ENCODE measurements around the gene GAN.

GAN gene

DNA sequence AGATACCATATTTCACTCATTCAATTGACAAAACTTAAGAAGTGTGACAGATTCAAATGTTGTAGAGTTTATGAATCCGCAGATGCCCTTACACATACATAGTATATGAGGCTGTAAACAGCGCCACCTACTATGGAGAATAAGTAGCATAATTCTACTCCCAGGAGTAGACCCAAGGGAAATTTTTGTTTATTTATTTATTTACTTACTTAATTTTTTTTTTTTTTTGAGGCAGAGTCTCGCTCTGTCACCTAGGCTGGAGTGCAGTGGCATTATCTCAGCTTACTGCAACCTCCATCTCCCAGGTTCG, 35.5 kb downstream of the GAN start:
- DNase-seq, result no peak

DNA sequence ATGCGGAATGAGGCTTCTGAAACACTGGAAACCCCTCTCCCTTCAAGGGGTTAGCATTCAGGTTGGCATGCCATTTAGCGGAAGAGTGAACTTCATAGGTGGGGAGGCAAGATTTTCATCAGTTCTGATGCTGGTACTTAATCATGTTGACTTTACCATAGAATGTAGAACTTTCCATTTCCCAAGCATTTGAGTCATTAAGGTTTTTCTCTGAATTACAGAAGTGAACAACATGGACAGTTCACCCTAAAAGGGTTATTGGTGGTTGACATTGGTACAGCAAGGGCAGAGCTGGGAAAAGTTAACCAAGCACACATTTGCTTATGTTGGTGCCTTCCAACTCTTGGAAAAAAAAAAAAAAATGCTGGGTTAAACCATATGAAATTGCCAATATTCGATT, 39.1 kb downstream of the GAN start:
- DNase-seq, result no peak

- no peak for DNase-seq
Observed at GRCh38 chr16:81357711-81358260, 43.0 kb downstream of the GAN start.

DNA sequence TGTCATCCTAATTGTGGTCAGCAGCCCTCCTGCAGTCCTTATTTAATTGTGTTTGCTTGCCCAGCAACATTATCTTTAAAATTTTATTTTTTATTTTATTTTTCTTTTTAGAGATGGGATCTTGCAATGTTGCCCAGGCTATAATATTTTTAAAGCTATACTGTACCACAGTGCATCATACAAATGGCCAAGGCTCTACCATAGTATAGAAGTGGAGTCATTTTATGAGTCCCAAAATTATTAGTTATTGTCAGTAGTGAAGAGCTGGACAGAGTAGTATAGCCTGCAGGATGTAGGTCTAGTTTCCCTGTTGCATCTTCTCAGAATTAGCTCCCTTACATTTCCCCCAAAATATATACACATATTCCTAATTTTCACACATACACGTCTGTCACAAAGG, 44.1 kb downstream of the GAN start:
- no peak for DNase-seq

DNA sequence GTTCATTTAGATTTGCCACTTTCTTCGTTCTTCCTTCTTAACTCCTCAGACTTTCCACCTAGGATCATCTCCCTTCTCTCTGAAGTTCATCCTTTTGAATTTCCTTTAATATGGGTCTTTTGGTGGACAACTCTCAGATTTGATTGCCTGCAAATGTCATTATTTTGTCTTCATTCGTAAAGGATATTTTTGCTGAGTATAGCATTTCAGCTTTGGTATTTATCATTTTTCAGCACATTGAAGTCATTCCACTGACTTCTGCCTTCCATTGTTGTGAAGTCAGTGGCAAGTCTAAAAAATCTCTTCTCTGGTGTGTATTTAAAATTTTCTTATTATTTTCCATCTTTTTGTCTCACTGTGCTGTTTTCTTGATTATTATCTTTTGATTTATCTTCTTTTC, 45.4 kb downstream of the GAN start:
- DNase-seq, result no peak

- no peak for DNase-seq
Observed at GRCh38 chr16:81365731-81366130, 51.0 kb downstream of the GAN start.

DNA sequence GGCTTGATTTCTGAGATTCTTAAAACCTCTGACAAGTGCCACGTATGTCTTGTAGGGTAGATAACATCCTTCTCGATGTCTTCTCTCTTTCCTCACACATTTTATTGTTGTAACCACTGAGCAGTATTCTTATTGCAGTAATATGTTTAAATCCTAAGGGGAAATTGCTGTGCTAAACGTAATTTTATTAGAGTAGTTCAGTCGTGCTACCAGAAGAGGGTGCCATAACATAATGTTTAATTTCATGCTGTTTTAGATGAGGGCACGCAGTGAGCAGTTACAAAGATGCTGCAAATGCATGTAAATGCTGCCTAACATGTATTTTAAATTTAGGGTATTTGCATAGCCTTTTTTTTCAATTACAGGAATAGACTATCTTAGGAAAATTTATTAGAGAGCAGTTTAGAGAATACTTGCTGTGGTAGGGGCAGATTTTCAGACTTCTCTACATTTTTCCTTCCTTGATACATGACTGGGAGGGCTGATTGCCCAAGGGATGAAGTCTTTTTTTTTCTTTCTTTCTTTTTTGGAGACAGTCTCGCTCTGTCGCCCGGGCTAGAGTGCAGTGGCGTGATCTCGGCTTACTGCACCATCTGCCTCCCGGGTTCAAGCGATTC, 51.7 kb downstream of the GAN start:
- peak in 4 of 51 donors; percentile 6 to 46 (median 16) for DNase-seq

DNA sequence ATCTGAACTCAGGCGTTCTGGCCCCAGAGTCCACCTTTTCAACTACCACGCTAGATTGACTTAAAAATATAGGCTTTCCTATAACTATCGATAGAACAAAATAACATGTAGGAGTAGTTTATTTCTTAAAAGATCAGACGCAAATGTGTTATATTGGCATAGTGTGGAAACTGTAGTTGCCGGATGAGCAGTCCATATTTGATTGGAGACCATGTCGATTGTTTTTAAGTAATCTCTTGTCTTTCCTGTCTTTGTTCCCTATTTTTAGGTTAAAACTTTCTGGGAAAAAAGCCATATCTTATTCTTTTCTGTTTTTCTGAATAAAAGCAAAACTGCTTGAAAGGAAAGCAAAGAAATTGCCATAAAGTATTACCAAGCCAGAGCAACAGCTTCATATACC, 53.1 kb downstream of the GAN start:
- no peak for DNase-seq

DNA sequence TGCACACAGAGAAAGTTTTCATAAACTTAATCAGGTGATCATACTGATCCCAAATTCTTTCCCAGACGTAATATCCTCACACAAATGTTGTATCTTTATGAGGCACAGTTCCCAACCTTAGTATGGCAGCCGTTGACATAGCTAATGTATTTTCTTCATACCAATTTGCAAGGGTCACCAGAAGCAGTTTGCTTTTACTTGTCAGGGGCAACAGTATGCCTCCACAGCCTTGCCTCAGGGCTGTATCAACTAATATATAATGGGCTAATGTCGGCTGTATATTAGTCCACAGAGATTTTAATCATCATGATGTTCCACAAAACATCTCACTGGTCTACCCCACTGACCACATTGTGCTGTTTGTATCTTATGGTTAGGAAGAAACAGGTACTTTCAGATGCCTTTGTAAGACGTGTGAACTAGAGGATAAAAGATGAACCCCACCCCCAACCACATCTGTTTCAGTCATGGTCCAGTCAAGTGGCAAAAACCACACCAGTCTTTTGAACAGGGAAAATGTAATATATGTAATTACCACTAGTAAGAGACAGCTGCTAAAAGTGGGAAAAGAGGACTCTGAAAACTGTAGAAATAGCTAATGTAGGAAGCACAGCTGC, 55.2 kb downstream of the GAN start:
- DNase-seq, result no peak

DNA sequence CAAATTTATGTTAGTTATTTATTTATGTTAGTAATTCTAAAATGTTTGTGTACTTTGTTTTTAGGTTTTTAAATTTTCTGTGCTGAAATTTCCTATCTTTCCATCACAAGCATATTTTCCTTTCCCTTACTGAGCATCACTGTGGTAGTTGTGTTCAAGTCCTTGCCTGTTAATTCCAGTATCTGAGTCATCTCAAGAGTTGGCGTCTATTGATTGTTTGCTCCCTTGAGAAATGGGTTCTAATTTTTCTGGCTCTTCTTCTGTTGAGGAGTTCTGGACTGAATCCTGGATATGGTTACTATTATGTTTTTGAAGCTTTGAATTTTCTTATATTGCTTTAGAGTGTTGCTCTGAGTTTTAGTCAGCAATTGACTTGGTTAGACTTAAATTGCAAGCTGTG, 56.3 kb downstream of the GAN start:
- no peak for DNase-seq

GRCh38 chr16:81374550-81374949, 59.8 kb downstream of the GAN start:
- no peak for DNase-seq

GRCh38 chr16:81376880-81377279, 62.1 kb downstream of the GAN start:
- DNase-seq, result peak in 1 of 51 donors; percentile 4

DNA sequence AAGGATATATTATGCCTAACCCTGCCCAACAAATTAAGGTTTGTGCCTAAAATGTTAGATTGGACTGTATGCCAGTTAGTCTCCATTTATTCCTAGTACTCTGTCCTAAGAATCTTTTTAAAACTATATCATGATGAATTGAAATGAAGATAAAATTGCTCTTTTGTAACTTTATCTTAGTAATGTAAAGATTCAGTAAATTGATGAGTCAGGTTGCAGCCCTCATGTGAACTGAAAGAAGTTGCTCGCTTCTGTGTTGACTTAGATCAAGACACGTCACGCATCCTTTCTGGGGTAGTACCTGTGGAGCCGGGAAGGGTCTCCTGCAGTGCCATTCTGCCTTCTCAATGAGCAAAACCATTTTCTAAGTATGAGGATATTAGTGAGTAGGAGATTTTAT, 63.3 kb downstream of the GAN start:
- no peak for DNase-seq

- no peak for DNase-seq
Observed at GRCh38 chr16:81380932-81381331, 66.2 kb downstream of the GAN start.

DNA sequence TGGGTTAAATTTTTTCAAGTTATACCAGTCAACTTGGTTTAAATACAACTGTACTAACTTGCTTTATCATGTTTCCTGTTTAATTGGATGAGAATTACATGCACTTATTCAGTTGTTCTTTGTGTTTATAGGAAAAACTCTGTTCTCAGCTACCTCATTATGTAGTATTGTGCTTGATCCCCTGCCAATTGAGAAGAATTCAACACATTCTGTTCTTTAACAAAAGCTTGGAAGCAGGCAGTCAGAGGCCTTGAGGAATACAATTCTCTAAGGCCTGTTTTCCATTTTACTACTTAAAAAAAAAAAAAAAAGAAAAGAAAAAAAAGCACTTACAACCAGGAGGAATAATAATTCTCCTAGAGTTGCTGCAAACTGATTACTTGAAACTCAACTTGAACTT, 69.2 kb downstream of the GAN start:
- DNase-seq, result no peak

DNA sequence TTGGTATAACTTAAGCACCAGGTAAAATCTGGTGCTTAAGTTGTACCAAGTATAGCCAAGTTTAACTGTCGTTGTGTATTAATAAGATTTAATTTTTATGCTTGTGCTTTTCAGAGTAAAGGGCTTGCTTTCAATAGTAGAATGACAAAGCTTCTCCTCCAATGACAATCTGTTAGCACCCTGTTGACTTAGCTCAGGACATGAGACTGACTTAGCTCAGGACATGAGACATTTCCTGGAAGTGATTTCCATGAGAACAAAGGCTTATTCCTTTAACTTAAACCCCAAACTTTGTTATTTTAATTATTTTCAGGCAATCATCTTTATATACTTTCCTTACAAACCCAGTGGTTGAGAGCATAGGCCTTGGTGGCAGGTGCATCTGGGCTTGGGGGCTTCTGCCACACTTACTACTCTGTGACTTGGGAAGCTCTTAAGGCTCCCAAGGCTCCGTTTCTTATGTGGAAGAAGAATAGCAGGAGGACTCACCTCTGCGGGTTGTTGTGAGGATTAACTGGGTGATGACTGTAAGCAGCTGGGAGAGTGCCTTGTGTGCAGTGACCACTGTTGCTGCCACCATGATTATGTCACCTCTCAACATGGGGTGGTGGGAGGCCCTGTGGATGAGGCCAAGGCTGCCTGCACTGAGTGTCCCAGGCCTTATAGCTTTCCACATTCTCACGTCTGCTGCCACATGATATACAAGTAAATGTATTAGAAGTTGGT, 70.4 kb downstream of the GAN start:
- no peak for DNase-seq

GRCh38 chr16:81388357-81388756, 73.6 kb downstream of the GAN start:
- no peak for DNase-seq

DNA sequence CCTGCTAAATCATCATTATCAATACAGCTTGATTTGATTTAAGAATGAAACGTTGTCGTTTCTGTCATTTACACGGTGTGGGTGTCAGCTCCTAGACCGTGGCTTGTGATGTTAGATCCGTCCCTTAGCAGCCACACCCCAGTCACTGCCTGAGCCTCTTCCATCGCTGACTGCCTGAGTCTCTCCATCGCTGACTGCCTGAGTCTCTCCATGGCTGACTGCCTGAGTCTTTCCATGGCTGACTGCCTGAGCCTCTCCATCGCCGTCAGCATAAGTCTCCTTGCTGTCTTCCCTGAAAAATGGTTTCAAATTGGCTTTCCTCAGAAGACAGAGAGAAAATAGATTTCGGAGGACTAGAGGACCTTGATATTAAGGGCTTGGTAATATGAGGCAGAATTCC, 76.1 kb downstream of the GAN start:
- DNase-seq, result peak in 1 of 51 donors; percentile 5

DNA sequence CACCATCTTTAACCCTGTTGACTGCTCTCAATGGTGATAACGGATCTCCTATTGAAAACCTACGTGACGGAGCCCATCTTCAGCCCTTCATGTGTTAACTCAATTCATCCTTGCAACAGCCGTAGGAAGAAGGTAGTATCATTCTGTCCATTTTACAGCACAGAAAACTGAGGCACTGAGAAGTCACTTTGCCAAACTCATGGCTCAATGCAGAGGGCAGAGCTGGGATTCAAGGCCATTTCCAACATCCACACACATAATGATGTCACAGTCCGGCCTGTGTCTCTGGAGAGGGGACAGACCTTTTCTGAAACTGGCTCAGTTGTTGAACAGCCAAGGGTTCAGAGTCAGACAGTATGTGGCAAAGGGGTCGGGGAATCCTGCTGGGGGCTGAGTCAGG, 77.2 kb downstream of the GAN start:
- no peak for DNase-seq

- no peak for DNase-seq
Observed at GRCh38 chr16:81394416-81394815, 79.7 kb downstream of the GAN start.

GRCh38 chr16:81394966-81395655, 80.3 kb downstream of the GAN start:
- DNase-seq, result no peak

All from hypothalamus (tissue), 51 donors.